Measurements from ENCODE around the gene ATRX.

The ATRX gene

GRCh38 chrX:77742788-77743476, 43.1 kb downstream of the ATRX start:
- Histone ChIP-seq H2BK12ac (ENCODE audit: low read length in 2 of 2) (no peak overlapping the region), H2AK5ac (ENCODE audit: low read length, severe bottlenecking) (no peak overlapping the region), H3K27ac (ENCODE audit: low read length, poor library complexity, severe bottlenecking) (no peak overlapping the region), H3K4me3 (ENCODE audit: insufficient read depth in 1 of 2, low read depth in 1 of 2, low read length in 2 of 2) (no peak overlapping the region), H2BK5ac (ENCODE audit: low read depth, low read length, poor library complexity, severe bottlenecking) (no peak overlapping the region), H4K8ac (ENCODE audit: low read length) (no peak overlapping the region), H3K9me3 (ENCODE audit: control insufficient read depth, low read length) (no peaks in the 10 kb centered on the region), H2BK120ac (ENCODE audit: low read depth, low read length) (no peak overlapping the region), H3K14ac (ENCODE audit: low read length in 2 of 2) (no peak overlapping the region), H3K4ac (ENCODE audit: low read depth in 1 of 2, low read length in 2 of 2) (no peak overlapping the region), H3K27me3 (ENCODE audit: control insufficient read depth in 1 of 2, insufficient read depth in 1 of 2, low read length in 2 of 2) (no peaks in the 10 kb centered on the region), H3K18ac (ENCODE audit: low read depth in 1 of 2, low read length in 2 of 2) (no peak overlapping the region), H3K79me1 (replicated peaks; ENCODE audit: low read length, poor library complexity, severe bottlenecking) (no peaks in the 10 kb centered on the region), H2BK15ac (ENCODE audit: low read depth, poor library complexity, severe bottlenecking) (no peak overlapping the region), H3K36me3 (ENCODE audit: control insufficient read depth in 1 of 2, insufficient read depth in 2 of 2, low read depth in 1 of 2, low read length in 2 of 2) (no peaks in the 10 kb centered on the region), H3K4me2 (ENCODE audit: low read length, poor library complexity, severe bottlenecking) (no peak overlapping the region), H3K4me1 (ENCODE audit: control insufficient read depth, insufficient read depth, low read depth, low read length) (peaks cover 9% of the 10 kb centered on the region), H2AFZ (ENCODE audit: low read depth, low read length) (no peak overlapping the region), H3K23ac (ENCODE audit: low read length in 2 of 2) (no peak overlapping the region), H3K9ac (ENCODE audit: low read length) (no peak overlapping the region), H4K91ac (ENCODE audit: low read length) (no peak overlapping the region)
- 86% methylated on average over 6 of the region's 7 CpGs for WGBS
- no peak for DNase-seq

- Histone ChIP-seq H2AK5ac (ENCODE audit: low read length, severe bottlenecking) (no peak overlapping the region), H2BK120ac (ENCODE audit: low read depth, low read length) (no peak overlapping the region), H3K36me3 (ENCODE audit: control insufficient read depth in 1 of 2, insufficient read depth in 2 of 2, low read depth in 1 of 2, low read length in 2 of 2) (no peaks in the 10 kb centered on the region), H3K79me1 (replicated peaks; ENCODE audit: low read length, poor library complexity, severe bottlenecking) (no peaks in the 10 kb centered on the region), H3K27me3 (ENCODE audit: control insufficient read depth in 1 of 2, insufficient read depth in 1 of 2, low read length in 2 of 2) (no peaks in the 10 kb centered on the region), H3K4me1 (ENCODE audit: control insufficient read depth, insufficient read depth, low read depth, low read length) (peaks cover 9% of the 10 kb centered on the region), H3K9me3 (ENCODE audit: control insufficient read depth, low read length) (no peaks in the 10 kb centered on the region), H3K14ac (ENCODE audit: low read length in 2 of 2) (no peak overlapping the region), H2BK12ac (ENCODE audit: low read length in 2 of 2) (no peak overlapping the region), H3K23ac (ENCODE audit: low read length in 2 of 2) (no peak overlapping the region), H3K9ac (ENCODE audit: low read length) (no peak overlapping the region), H2AFZ (ENCODE audit: low read depth, low read length) (no peak overlapping the region), H3K18ac (ENCODE audit: low read depth in 1 of 2, low read length in 2 of 2) (no peak overlapping the region), H2BK15ac (ENCODE audit: low read depth, poor library complexity, severe bottlenecking) (no peak overlapping the region), H3K27ac (ENCODE audit: low read length, poor library complexity, severe bottlenecking) (no peak overlapping the region), H3K4me2 (ENCODE audit: low read length, poor library complexity, severe bottlenecking) (no peak overlapping the region), H3K4ac (ENCODE audit: low read depth in 1 of 2, low read length in 2 of 2) (no peak overlapping the region), H2BK5ac (ENCODE audit: low read depth, low read length, poor library complexity, severe bottlenecking) (no peak overlapping the region), H4K8ac (ENCODE audit: low read length) (no peak overlapping the region), H3K4me3 (ENCODE audit: insufficient read depth in 1 of 2, low read depth in 1 of 2, low read length in 2 of 2) (no peak overlapping the region), H4K91ac (ENCODE audit: low read length) (no peak overlapping the region)
- no peak for DNase-seq
- WGBS, result no CpG with 5 or more reads among the region's 3 CpGs
Measured at GRCh38 chrX:77740376-77740905, 45.6 kb downstream of the ATRX start.

GRCh38 chrX:77733342-77733741, 52.7 kb downstream of the ATRX start:
- Histone ChIP-seq H3K23ac (ENCODE audit: low read length in 2 of 2) (no peak overlapping the region), H4K91ac (ENCODE audit: low read length) (no peak overlapping the region), H3K27ac (ENCODE audit: low read length, poor library complexity, severe bottlenecking) (no peak overlapping the region), H3K4me1 (ENCODE audit: control insufficient read depth, insufficient read depth, low read depth, low read length) (peaks cover 4% of the 10 kb centered on the region), H3K9me3 (ENCODE audit: control insufficient read depth, low read length) (no peaks in the 10 kb centered on the region), H3K9ac (ENCODE audit: low read length) (no peak overlapping the region), H2AFZ (ENCODE audit: low read depth, low read length) (no peak overlapping the region), H3K18ac (ENCODE audit: low read depth in 1 of 2, low read length in 2 of 2) (no peak overlapping the region), H3K36me3 (ENCODE audit: control insufficient read depth in 1 of 2, insufficient read depth in 2 of 2, low read depth in 1 of 2, low read length in 2 of 2) (peaks cover 0 to 4% of the 10 kb centered on the region in 2 experiments), H2BK120ac (ENCODE audit: low read depth, low read length) (no peak overlapping the region), H4K8ac (ENCODE audit: low read length) (no peak overlapping the region), H2BK15ac (ENCODE audit: low read depth, poor library complexity, severe bottlenecking) (no peak overlapping the region), H3K27me3 (ENCODE audit: control insufficient read depth in 1 of 2, insufficient read depth in 1 of 2, low read length in 2 of 2) (no peaks in the 10 kb centered on the region), H2BK5ac (ENCODE audit: low read depth, low read length, poor library complexity, severe bottlenecking) (no peak overlapping the region), H3K4me3 (ENCODE audit: insufficient read depth in 1 of 2, low read depth in 1 of 2, low read length in 2 of 2) (no peak overlapping the region), H2BK12ac (ENCODE audit: low read length in 2 of 2) (no peak overlapping the region), H3K4ac (ENCODE audit: low read depth in 1 of 2, low read length in 2 of 2) (no peak overlapping the region), H3K14ac (ENCODE audit: low read length in 2 of 2) (no peak overlapping the region), H2AK5ac (ENCODE audit: low read length, severe bottlenecking) (no peak overlapping the region), H3K79me1 (replicated peaks; ENCODE audit: low read length, poor library complexity, severe bottlenecking) (no peaks in the 10 kb centered on the region), H3K4me2 (ENCODE audit: low read length, poor library complexity, severe bottlenecking) (no peak overlapping the region)
- no peak for DNase-seq
- WGBS, result 100% methylated on average over 2 of the region's 3 CpGs

GRCh38 chrX:77731821-77732419, 54.1 kb downstream of the ATRX start:
- no peak overlapping the region for H2BK12ac ChIP-seq (ENCODE audit: low read length in 2 of 2)
- no peak overlapping the region for H2BK5ac ChIP-seq (ENCODE audit: low read depth, low read length, poor library complexity, severe bottlenecking)
- H2BK120ac ChIP-seq (ENCODE audit: low read depth, low read length), result no peak overlapping the region
- 90% methylated on average over 7 of the region's 7 CpGs for WGBS
- H2AK5ac ChIP-seq (ENCODE audit: low read length, severe bottlenecking), result no peak overlapping the region
- H3K4me3 ChIP-seq (ENCODE audit: insufficient read depth in 1 of 2, low read depth in 1 of 2, low read length in 2 of 2), result no peak overlapping the region
- no peak overlapping the region for H2BK15ac ChIP-seq (ENCODE audit: low read depth, poor library complexity, severe bottlenecking)
- no peak overlapping the region for H4K91ac ChIP-seq (ENCODE audit: low read length)
- H3K27ac ChIP-seq (ENCODE audit: low read length, poor library complexity, severe bottlenecking), result no peak overlapping the region
- H3K9ac ChIP-seq (ENCODE audit: low read length), result no peak overlapping the region
- no peaks in the 10 kb centered on the region for H3K27me3 ChIP-seq (ENCODE audit: control insufficient read depth in 1 of 2, insufficient read depth in 1 of 2, low read length in 2 of 2)
- DNase-seq, result no peak
- H3K18ac ChIP-seq (ENCODE audit: low read depth in 1 of 2, low read length in 2 of 2), result no peak overlapping the region
- no peak overlapping the region for H3K4me2 ChIP-seq (ENCODE audit: low read length, poor library complexity, severe bottlenecking)
- H4K8ac ChIP-seq (ENCODE audit: low read length), result no peak overlapping the region
- H3K9me3 ChIP-seq (ENCODE audit: control insufficient read depth, low read length), result no peaks in the 10 kb centered on the region
- peaks cover 0 to 4% of the 10 kb centered on the region in 2 experiments for H3K36me3 ChIP-seq (ENCODE audit: control insufficient read depth in 1 of 2, insufficient read depth in 2 of 2, low read depth in 1 of 2, low read length in 2 of 2)
- no peak overlapping the region for H2AFZ ChIP-seq (ENCODE audit: low read depth, low read length)
- H3K14ac ChIP-seq (ENCODE audit: low read length in 2 of 2), result peak overlapping the region in 1 of 2 experiments; percentile 79
- H3K79me1 ChIP-seq (replicated peaks; ENCODE audit: low read length, poor library complexity, severe bottlenecking), result no peaks in the 10 kb centered on the region
- no peak overlapping the region for H3K23ac ChIP-seq (ENCODE audit: low read length in 2 of 2)
- H3K4me1 ChIP-seq (ENCODE audit: control insufficient read depth, insufficient read depth, low read depth, low read length), result peaks cover 4% of the 10 kb centered on the region
- no peak overlapping the region for H3K4ac ChIP-seq (ENCODE audit: low read depth in 1 of 2, low read length in 2 of 2)
